ENCODE data around the gene FBXL7. TPM values are rescaled to one million over a fixed set of nuclear protein-coding genes. Genes with fewer than 3 reads are reported as not detected.

Gene FBXL7
- 4.1 and 4.9 TPM in 2 replicates for total RNA-seq (2014; rRNA removed; shearing (Covaris generic))

DNA sequence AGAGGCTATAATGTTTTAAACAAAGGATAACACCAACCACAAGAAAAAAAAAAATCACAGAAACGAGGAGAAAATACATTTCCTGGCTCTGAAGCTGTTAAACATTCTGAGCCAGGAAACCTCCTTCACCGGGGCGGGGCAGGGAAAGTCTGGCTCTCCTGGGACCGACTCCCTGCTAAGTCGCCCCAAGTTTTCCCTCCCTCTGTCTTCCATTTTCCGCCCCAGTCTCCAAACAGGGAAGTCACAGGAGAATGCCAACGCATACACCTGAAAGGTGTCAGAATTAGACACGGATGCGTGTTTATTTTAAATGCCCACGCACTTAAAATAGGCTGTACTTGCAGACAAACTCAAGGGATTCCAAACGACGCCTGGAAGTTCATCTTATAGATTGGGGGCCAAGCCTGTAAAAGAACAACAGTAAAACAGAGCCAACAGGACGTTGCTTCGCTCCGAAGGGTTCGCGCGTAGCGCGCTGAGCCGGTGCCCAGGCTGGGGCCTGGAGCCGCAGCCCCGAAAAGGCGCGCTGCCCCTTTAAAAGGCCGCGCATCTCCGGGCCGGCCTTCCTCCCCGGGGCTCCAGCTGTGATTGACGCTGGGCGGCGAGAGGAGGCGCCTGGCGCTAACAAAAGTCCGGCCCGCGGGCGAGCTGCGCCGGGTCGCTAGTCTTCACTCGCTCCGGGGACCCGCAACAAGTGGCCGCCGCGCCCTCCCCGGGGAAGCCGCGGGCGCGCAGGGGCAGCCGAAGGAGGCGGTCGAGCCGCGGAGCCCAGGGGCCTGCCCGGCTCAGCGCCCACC, at the start of gene FBXL7:
Gene FBXL7, plus strand, starts transcription at position 653 of the 797 bp plus-strand sequence.

Small RNAs within 50 kb of the gene (small RNA-seq; reads per million reads assigned to genes)
- 0.96 reads per million, percentile 54 among the genes with 10 or more reads in this experiment for gene MIR887
